Measurements from ENCODE around the gene NPTN.

The NPTN gene

DNA sequence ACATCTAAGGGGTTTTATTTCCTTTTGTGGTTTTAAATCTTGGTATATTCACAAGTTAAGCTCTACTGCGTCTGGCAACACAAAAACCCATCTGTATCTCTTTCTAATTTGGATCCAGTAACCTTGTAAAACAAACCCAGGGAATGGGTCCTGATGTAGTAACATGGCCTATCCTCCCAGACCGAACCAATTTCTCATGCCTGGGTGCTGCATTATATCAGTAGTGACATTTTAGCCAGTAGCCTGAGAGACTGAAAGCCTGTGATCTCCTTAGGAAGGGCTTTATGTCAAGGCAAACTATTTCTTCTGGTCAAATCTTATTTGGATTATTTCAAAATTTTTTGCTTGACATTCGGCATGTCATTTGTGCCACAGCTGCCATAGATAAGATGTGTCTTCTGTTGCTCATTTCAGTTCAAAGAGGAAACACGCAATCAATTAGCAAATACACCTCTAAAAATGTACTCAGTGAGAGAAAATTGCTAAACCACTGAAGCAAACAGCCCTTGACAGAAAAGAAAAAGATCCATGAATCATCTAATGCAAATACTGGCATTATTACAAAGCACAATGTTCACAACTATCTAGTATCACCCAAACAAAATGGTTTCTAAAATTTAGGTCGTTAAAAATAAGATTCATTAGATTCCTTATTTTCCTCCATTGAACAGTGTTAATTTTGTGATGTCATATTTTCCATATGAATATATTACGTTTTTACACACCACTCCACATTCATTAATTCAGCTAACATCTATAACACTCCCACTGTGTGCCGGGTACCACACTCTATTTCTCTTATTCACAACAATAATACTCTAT, 4.0 kb downstream of the NPTN start:
- H3K4me1 ChIP-seq (ENCODE audit: insufficient read depth, low read length, severe bottlenecking): peaks cover 56% of the 10 kb centered on the region
- TF ChIP-seq EZH2 (IDR thresholded peaks at IDR 0.05; ENCODE audit: borderline replicate concordance, low read length): no peak
- TF ChIP-seq, protein P1, sequence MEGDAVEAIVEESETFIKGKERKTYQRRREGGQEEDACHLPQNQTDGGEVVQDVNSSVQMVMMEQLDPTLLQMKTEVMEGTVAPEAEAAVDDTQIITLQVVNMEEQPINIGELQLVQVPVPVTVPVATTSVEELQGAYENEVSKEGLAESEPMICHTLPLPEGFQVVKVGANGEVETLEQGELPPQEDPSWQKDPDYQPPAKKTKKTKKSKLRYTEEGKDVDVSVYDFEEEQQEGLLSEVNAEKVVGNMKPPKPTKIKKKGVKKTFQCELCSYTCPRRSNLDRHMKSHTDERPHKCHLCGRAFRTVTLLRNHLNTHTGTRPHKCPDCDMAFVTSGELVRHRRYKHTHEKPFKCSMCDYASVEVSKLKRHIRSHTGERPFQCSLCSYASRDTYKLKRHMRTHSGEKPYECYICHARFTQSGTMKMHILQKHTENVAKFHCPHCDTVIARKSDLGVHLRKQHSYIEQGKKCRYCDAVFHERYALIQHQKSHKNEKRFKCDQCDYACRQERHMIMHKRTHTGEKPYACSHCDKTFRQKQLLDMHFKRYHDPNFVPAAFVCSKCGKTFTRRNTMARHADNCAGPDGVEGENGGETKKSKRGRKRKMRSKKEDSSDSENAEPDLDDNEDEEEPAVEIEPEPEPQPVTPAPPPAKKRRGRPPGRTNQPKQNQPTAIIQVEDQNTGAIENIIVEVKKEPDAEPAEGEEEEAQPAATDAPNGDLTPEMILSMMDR (IDR thresholded peaks at IDR 0.05; ENCODE audit: low read length): no peak
- no peaks in the 10 kb centered on the region for H4K20me1 ChIP-seq (ENCODE audit: insufficient read depth, low read length)
- H2AFZ ChIP-seq (ENCODE audit: low read length): no peak overlapping the region
- H3F3A ChIP-seq (ENCODE audit: insufficient read depth, low read length): no peaks in the 10 kb centered on the region
- peak overlapping the region; percentile 14; the same call in 1 of the 2 replicates for H3K4me2 ChIP-seq (ENCODE audit: low read length)
- no peaks in the 10 kb centered on the region for H3K9me2 ChIP-seq (ENCODE audit: low read depth, low read length)
- H3K36me3 ChIP-seq (ENCODE audit: insufficient read depth, low read length): no peaks in the 10 kb centered on the region
- no peak overlapping the region for H3K9ac ChIP-seq (ENCODE audit: low read length)
- peaks cover 81% of the 10 kb centered on the region for H3K79me2 ChIP-seq (ENCODE audit: insufficient read depth, low read length)
- no peaks in the 10 kb centered on the region for H3K9me3 ChIP-seq (ENCODE audit: low read length)
- H3K27me3 ChIP-seq (ENCODE audit: insufficient read depth, low read length): no peaks in the 10 kb centered on the region
- H3K4me3 ChIP-seq (ENCODE audit: low read depth, low read length, poor library complexity, severe bottlenecking): no peak overlapping the region
- no peak overlapping the region for H3K27ac ChIP-seq (ENCODE audit: low read depth, low read length, poor library complexity, severe bottlenecking)

DNA sequence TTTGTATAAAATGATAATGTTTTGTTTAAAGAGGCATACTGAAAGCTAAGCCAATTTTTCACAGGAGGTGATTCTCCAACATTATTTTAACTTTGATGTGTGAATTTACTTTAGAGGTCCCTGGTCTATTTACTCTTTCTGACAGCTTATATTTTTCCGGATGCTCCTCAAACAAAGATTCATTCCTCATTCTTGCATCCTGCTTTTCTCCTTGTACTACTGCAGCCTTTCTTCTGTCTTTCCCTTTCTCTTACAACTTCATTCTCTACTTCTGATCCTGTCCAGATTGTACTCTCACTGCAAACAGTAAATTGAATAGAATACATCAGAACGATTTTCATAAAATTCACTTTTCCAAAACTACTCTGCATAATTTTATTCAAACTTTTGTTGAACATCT, 5.1 kb downstream of the NPTN start:
- Histone ChIP-seq H3K27ac (ENCODE audit: low read depth, low read length, poor library complexity, severe bottlenecking) (no peak overlapping the region), H3K4me2 (ENCODE audit: low read length) (no peak overlapping the region)

DNA sequence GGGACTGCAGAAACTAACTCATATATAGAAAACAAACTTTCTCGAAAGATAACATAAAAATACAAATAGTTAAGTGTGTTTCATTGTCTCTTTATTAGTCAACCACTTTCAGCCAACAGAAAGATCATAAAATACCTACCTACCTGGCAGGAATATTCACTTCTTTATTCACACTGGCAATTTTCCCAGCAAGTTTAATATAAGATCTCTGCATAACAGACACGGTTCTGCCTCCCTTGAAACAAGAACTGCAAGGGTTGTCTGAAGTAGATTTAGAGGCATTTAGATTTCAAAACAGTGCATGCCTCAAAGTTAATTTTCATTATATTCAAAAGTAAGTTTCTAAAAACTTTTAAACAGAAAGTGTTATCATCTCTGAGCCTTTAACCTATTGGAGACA, 7.1 kb downstream of the NPTN start:
- no peak overlapping the region for H3K4me3 ChIP-seq (ENCODE audit: low read depth, low read length, poor library complexity, severe bottlenecking)
- H2AFZ ChIP-seq (ENCODE audit: low read length): no peak overlapping the region
- no peak overlapping the region for H3K27ac ChIP-seq (ENCODE audit: low read depth, low read length, poor library complexity, severe bottlenecking)
- no peaks in the 10 kb centered on the region for H3K27me3 ChIP-seq (ENCODE audit: insufficient read depth, low read length)
- peaks cover 93% of the 10 kb centered on the region for H3K79me2 ChIP-seq (ENCODE audit: insufficient read depth, low read length)
- H3K9me2 ChIP-seq (ENCODE audit: low read depth, low read length): no peaks in the 10 kb centered on the region
- H3K4me1 ChIP-seq (ENCODE audit: insufficient read depth, low read length, severe bottlenecking): peaks cover 39% of the 10 kb centered on the region
- H3K9ac ChIP-seq (ENCODE audit: low read length): no peak overlapping the region
- H3K4me2 ChIP-seq (ENCODE audit: low read length): no peak overlapping the region
- H3K9me3 ChIP-seq (ENCODE audit: low read length): no peaks in the 10 kb centered on the region
- TF ChIP-seq, protein P1 (IDR thresholded peaks at IDR 0.05; ENCODE audit: low read length): no peak
- no peak for TF ChIP-seq EZH2 (IDR thresholded peaks at IDR 0.05; ENCODE audit: borderline replicate concordance, low read length)
- H3F3A ChIP-seq (ENCODE audit: insufficient read depth, low read length): no peaks in the 10 kb centered on the region
- no peaks in the 10 kb centered on the region for H4K20me1 ChIP-seq (ENCODE audit: insufficient read depth, low read length)
- no peaks in the 10 kb centered on the region for H3K36me3 ChIP-seq (ENCODE audit: insufficient read depth, low read length)

More for the DNA sequence above, 5.1 kb downstream of the NPTN start:
- H2AFZ ChIP-seq (ENCODE audit: low read length): no peak overlapping the region
- H3K4me3 ChIP-seq (ENCODE audit: low read depth, low read length, poor library complexity, severe bottlenecking): no peak overlapping the region
- peaks cover 90% of the 10 kb centered on the region for H3K79me2 ChIP-seq (ENCODE audit: insufficient read depth, low read length)
- no peak overlapping the region for H3K9ac ChIP-seq (ENCODE audit: low read length)
- H3K27me3 ChIP-seq (ENCODE audit: insufficient read depth, low read length): no peaks in the 10 kb centered on the region
- no peaks in the 10 kb centered on the region for H3F3A ChIP-seq (ENCODE audit: insufficient read depth, low read length)
- TF ChIP-seq, protein P1 (IDR thresholded peaks at IDR 0.05; ENCODE audit: low read length): no peak
- TF ChIP-seq EZH2 (IDR thresholded peaks at IDR 0.05; ENCODE audit: borderline replicate concordance, low read length): no peak
- no peaks in the 10 kb centered on the region for H3K9me3 ChIP-seq (ENCODE audit: low read length)
- peaks cover 49% of the 10 kb centered on the region for H3K4me1 ChIP-seq (ENCODE audit: insufficient read depth, low read length, severe bottlenecking)
- no peaks in the 10 kb centered on the region for H3K36me3 ChIP-seq (ENCODE audit: insufficient read depth, low read length)
- H3K9me2 ChIP-seq (ENCODE audit: low read depth, low read length): no peaks in the 10 kb centered on the region
- H4K20me1 ChIP-seq (ENCODE audit: insufficient read depth, low read length): no peaks in the 10 kb centered on the region

Measured in OCI-LY1 (cell line).